ENCODE measurements around the gene DDX31.

- TF ChIP-seq CTCF (IDR thresholded peaks at IDR 0.05) (no peak), EZH2 (IDR thresholded peaks at IDR 0.05; ENCODE audit: borderline replicate concordance, insufficient read depth, low read depth, low read length, poor library complexity, severe bottlenecking) (no peak)
Observed at GRCh38 chr9:132547052-132547431, 122.7 kb downstream of the DDX31 start.
